Bone marrow (tissue), 2 donors: ENCODE measurements around the gene OTULINL.
A peak's percentile ranks its signal among the peaks of the same experiment; 100 is the strongest.

Experiments
- DNase-seq, 2 donors: peaks; one replicate each; lab custom pipeline; 2025; lab: John Stamatoyannopoulos, UW

The OTULINL gene

GRCh38 chr5:14577079-14577725, 4.4 kb upstream of the OTULINL start:
- DNase-seq: no peak

- DNase-seq: no peak
Measured at GRCh38 chr5:14577971-14578370, 3.6 kb upstream of the OTULINL start.

DNA sequence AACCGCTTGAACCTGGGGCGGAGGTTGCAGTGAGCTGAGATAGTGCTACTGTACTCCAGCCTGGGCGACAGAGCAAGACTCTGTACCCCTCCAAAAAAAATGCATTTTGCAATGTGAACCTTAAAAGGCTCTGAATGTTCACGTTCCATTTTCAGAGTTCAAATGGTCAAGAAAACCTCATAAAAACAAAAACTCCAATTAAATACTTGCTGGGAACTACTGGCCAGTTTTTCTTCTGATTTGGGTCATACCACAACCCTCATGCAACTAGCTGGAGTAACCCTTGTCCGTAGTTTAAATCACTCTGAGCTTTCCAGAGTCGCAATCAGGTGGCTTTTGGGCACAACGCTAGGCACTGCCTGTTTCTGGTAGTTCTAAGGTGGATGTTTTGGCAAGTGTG, 2.3 kb upstream of the OTULINL start:
- DNase-seq: no peak

GRCh38 chr5:14579731-14580397, 1.7 kb upstream of the OTULINL start:
- DNase-seq: no peak

DNA sequence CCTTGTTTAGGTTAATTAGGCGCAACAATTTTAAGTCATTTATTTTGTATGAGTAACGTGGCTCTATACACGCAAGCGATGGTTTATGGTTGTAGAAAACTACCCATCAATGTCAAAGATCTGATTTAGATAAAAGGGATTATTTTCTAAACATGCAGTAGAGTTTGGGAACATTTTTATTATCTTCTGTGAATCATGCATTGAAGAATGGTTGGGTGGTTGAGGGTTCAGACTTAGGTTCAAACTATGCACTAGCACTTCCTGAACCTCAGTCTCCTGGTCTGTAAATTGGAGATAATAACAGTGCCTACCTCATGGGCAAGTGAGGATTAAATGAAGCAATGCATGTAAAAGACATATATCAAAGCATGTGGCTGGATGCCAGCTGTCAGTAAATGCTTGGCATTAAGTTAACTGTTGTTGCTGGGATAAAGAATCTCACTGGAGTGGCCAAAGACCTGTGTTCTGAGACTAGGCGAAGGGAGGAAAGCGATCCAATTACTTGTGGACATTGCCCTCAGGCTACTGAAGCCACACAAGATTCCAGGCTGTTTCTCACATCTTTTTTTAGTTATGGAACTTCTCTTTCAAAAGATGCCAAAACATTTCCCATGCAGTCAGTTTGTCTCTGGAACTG, 1.1 kb upstream of the OTULINL start:
- DNase-seq: no peak

- DNase-seq: peak in 1 of 2 donors; percentile 59
Measured at GRCh38 chr5:14581891-14582796, 552 bp downstream of the OTULINL start.

GRCh38 chr5:14582797-14583137, 1.2 kb downstream of the OTULINL start:
- no peak for DNase-seq

GRCh38 chr5:14584848-14585247, 3.3 kb downstream of the OTULINL start:
- DNase-seq: no peak

DNA sequence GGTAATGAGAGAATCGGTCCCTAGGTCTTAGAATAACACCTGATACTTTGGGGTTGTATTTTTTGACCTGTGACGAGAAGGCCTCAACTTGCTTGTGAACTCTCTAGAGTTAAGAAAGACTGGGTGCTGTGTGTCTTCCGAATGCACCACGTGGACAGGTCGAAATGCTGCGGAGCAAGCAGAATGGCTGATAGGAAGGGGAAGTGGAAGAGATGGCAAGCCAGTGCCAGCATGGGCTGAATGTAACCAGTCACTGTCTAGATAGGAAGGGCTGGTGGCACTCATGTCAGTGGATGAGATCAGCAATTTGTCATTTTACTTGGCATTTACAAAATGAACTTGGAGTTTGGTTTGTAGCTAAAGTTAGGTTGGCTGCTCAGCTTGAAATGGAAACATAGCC, 5.6 kb downstream of the OTULINL start:
- no peak for DNase-seq

- no peak for DNase-seq
Measured at GRCh38 chr5:14588145-14588544, 6.6 kb downstream of the OTULINL start.

DNA sequence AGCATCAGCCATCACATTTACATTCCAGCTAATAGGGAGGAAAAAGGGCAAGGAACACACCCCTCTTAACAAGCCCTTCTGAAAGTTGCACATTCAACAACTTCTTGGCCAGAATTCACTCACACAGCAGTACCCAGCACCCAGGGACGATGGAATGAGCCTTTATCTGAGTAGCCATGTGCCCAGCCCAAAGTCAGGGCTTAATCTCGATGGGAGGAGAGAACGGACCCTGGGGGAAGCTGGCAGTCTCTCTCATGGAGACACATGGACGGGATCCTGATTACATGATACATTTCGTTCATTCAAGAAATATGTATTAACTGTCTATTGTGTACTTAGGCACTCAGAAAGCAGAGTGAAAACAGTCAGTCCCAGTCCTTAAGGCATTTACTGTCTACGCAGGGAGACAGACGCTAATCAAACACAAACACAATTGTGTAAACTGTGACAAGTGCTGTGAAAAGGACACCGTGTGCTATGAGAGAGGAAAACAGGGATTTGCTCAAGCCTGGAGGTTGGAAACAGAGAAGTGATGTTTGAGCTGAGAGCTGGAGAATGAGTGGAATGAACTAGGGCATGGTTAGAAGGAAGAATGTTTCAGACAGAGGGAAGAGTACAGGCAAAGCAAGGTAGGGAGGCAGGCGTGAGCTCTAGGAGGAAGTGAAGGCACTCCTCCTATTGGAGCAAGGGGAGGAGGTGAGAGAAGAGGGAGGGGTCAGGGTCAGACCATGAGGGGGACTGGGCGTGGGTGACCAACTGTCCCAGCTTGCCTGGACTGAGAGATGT, 7.4 kb downstream of the OTULINL start:
- DNase-seq: no peak

GRCh38 chr5:14590949-14591348, 9.4 kb downstream of the OTULINL start:
- DNase-seq: no peak

- DNase-seq: no peak
Measured at GRCh38 chr5:14591548-14591947, 10.0 kb downstream of the OTULINL start.

- no peak for DNase-seq
Measured at GRCh38 chr5:14593326-14594021, 11.9 kb downstream of the OTULINL start.

DNA sequence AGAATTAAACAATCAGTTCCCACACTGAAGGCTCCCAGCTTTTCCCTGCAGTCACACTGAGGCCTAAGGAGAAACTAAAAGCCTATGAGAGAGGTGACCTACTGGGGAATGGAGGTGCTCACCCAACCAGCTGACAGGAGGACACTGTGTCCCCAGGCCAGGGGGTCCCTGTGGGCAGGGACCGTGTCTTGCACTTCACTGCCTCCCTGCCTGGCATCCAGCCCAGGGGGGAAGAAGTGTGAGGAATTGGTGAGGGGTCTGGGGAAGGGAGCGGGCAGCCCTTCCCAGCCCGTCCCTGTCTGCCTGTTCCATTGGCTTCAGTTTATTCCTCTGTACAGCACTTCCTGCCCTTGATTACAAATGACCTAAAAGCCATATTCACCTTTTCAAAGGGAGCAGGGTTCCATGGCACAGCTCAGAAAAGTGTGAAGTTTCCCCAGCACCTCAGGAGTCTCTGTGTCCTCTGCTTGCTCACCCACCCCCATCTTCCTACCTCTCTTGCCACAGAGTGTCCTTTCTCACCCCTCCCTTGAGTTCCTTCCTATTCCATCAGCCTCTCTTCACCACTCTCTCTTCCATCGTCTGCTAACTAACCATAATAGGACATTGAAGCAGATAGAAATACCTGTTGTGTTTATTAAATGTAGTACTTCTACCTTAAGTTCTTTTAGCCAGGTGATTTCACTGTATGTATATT, 12.9 kb downstream of the OTULINL start:
- no peak for DNase-seq

DNA sequence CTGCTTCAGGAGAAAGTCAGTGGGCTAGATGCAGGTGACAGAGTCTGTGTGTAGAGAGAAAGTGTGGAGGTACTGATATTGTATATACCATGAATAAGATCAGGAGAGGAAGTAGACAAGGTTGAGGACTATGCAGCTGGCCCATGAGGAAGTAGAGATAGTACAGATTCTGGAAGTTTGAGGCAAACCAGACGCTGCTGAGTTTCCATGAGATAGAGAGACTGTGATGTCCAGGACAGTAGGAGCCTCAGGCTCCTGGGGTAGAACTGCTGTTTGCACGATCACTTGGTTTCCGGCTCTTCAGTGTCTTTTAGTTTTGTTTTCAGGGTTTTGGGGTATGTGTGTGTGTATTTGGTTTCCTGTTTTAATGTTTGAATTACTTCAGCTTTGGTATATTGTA, 13.6 kb downstream of the OTULINL start:
- peak in 1 of 2 donors; percentile 92 for DNase-seq

DNA sequence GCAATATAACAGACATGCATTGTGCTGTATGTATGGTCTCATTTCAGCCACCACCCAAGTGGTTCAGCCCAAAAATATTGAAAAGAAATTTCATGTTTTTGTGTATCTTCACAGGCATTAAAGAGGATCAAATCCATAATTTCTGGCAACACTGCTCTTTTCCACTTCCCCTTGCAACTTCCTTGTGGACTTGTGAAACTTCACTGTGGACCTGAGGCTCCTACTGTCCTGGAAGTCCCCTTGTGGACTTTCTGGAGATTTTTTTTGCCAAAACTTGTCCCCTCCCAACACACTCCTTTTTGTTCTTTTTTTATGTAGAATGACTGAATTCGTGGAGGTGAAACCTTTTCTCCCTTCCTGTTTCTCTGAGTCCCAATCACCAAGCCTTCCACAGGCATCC, 14.3 kb downstream of the OTULINL start:
- no peak for DNase-seq

- no peak for DNase-seq
Measured at GRCh38 chr5:14597080-14597479, 15.5 kb downstream of the OTULINL start.

GRCh38 chr5:14598225-14598624, 16.6 kb downstream of the OTULINL start:
- DNase-seq: no peak

DNA sequence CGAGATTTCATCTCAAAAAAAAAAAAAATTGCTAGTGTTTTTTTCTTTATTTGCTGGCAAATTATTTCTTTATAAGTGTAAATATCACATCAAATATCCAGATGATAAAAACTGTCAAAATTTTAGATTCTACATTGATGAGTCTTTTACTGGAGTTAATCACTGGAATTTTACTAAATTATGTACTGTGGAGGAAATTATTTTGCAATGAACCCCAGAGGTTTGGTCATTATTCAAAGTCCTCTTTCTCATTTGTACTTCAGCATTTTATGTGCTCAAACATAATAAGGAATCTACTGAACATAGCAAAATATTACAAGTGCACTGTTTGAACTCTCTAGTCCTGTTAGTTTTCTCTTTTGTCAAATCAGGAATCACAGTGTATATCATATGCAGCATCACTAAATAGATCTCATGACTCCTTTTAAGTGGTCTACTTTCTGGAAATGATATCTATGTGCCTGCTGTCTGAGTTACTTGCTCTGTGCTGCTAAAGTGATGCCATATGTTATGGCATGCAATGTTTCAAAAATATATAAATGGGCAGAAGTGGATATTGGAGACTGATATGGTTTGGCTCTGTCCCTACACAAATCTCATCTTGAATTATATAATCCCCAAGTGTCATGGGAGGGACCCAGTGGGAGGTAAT, 18.0 kb downstream of the OTULINL start:
- DNase-seq: no peak
